CD4-positive, alpha-beta T cell (primary cell): ENCODE data around the gene FAM3D. TPM values are rescaled to one million over a fixed set of nuclear protein-coding genes. Genes with fewer than 3 reads are reported as not detected.
A peak's percentile ranks its signal among the peaks of the same experiment; 100 is the strongest.

Source experiments
- ATAC-seq: fragments of 200-7000 bp; cut with Tn5 transposase; one replicate; pipeline ENCODE4 v1.10.0; 2022; ENCODE audit warnings: mild to moderate bottlenecking; ENCODE audit not compliant: poor library complexity
- CTCF ChIA-PET: fragments of 350-600 bp; sonication (Branson Sonifier 250); formaldehyde crosslinking; loops from one replicate; lab custom pipeline; 2021; ENCODE audit warnings: antibody characterized with exemption, inconsistent platforms; lab: Charles Lee
- POLR2A ChIA-PET: fragments of 350-600 bp; sonication (Branson Sonifier 250); formaldehyde crosslinking; loops from one replicate; lab custom pipeline; 2021; ENCODE audit warnings: antibody characterized with exemption, inconsistent platforms; lab: Charles Lee
- DNase-seq, 14 experiments: peaks; one replicate each; pipeline ENCODE4 v3.0.0-alpha.2; 2013 to 2020; ENCODE audit warnings: mixed read lengths in 2 of 14
- H3K27ac ChIP-seq, 2 donors: one replicate each; pipeline versions ENCODE4 v1.5.1 to v1.7.0; 2013; ENCODE audit warnings: low read length in 2 of 2, low read depth in 1 of 2, mild to moderate bottlenecking in 1 of 2
- H3K27me3 ChIP-seq, 2 experiments: 1 replicate in 1 of 2; 2 replicates in 1 of 2; pipeline versions ENCODE4 v1.6.1 to v1.7.0; 2013; ENCODE audit warnings: low read length in 2 of 2, control low read depth in 1 of 2, mild to moderate bottlenecking in 1 of 2, moderate library complexity in 1 of 2; ENCODE audit not compliant: insufficient read depth in 2 of 2, control insufficient read depth in 1 of 2
- H3K36me3 ChIP-seq: one replicate; pipeline ENCODE4 v1.6.1; 2013; ENCODE audit warnings: low read length, control low read depth; ENCODE audit not compliant: insufficient read depth
- H3K4me1 ChIP-seq: one replicate; pipeline ENCODE4 v1.6.1; 2013; ENCODE audit warnings: low read length, control low read depth; ENCODE audit not compliant: insufficient read depth
- H3K4me3 ChIP-seq: one replicate; pipeline ENCODE4 v1.5.1; 2013; ENCODE audit warnings: mild to moderate bottlenecking, low read length, moderate library complexity
- H3K9me3 ChIP-seq, 2 experiments: 1 replicate in 1 of 2; 2 replicates in 1 of 2; pipeline versions ENCODE4 v1.6.1 to v1.7.0; 2013; ENCODE audit warnings: low read length in 2 of 2, mild to moderate bottlenecking in 2 of 2, control low read depth in 1 of 2, moderate library complexity in 1 of 2; ENCODE audit not compliant: control insufficient read depth in 1 of 2, insufficient read depth in 1 of 2
- H3K27ac Mint-ChIP-seq: one replicate; pipeline ENCODE4 v1.8.0; 2020; ENCODE audit warnings: mixed read lengths
- H3K27me3 Mint-ChIP-seq: one replicate; pipeline ENCODE4 v1.8.0; 2021; ENCODE audit warnings: mixed read lengths
- H3K36me3 Mint-ChIP-seq: one replicate; pipeline ENCODE4 v1.8.0; 2021; ENCODE audit warnings: low read depth, mixed read lengths
- H3K4me1 Mint-ChIP-seq: one replicate; pipeline ENCODE4 v1.8.0; 2021; ENCODE audit warnings: low read depth, mixed read lengths
- H3K4me3 Mint-ChIP-seq: one replicate; pipeline ENCODE4 v1.8.0; 2020; ENCODE audit warnings: mild to moderate bottlenecking, mixed read lengths
- H3K9me3 Mint-ChIP-seq: one replicate; pipeline ENCODE4 v1.8.0; 2020; ENCODE audit warnings: mixed read lengths
- intact Hi-C, 2 experiments: fragments of 100-400 bp; cut with DNase I in 1 of 2; cut with micrococcal nuclease in 1 of 2; formaldehyde crosslinking; loops; one replicate each; pipeline versions ENCODE4 v1.15.1 to v1.9.0; 2023 to 2025; cut with DNase I, micrococcal nuclease
- total RNA-seq, 174 experiments: library from RNA in 2 of 174; stranded (reverse) in 2 of 174; gene quantifications; one replicate each; pipeline ENCODE4 v1.2.3 and lab custom pipeline; 2021 to 2026
- TF ChIP-seq, protein P1 (sequence below): fragments of 200-600 bp; IDR thresholded peaks from one replicate; pipeline ENCODE4 v1.8.0; 2022; ENCODE audit warnings: antibody characterized with exemption, mild to moderate bottlenecking

The FAM3D gene
- total RNA-seq, 2 experiments from 2014 or later = not detected

DNA sequence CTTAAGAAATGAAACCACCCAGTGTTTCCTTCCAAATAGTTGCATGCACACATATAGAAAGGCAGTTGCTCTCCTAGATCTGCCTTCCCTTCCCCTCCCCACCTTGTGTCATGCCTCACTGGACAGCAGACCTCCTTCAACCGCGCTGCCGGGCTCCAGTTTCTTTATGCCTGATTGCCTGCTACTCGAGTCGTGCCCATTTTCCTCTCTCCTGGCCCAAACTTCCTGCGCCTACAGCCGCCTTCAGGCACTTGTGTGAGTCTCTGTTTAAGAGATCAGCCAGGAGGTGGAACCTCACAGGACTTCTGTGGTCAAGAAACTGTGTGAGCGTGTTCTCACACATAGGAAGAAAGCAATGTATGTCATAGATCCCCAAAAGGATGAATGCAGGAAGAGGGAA lies 80.6 kb downstream of the FAM3D start:
- no peaks in the 10 kb centered on the region for H3K36me3 Mint-ChIP-seq
- H3K4me3 Mint-ChIP-seq = peak overlapping the region; percentile 89
- H3K4me1 Mint-ChIP-seq = peaks cover 18% of the 10 kb centered on the region
- Histone ChIP-seq H3K27me3 (peaks cover 36 to 38% of the 10 kb centered on the region in 2 experiments), H3K27ac (no peak overlapping the region), H3K4me1 (peaks cover 9% of the 10 kb centered on the region), H3K9me3 (peaks cover 0 to 6% of the 10 kb centered on the region in 2 experiments), H3K4me3 (no peak overlapping the region), H3K36me3 (no peaks in the 10 kb centered on the region)
- ChIA-PET POLR2A (no interaction called here), CTCF (no interaction called here)
- intact Hi-C loops = no loop called here
- H3K27me3 Mint-ChIP-seq = peaks cover 66% of the 10 kb centered on the region
- no peak for DNase-seq
- ATAC-seq = no peak
- no peaks in the 10 kb centered on the region for H3K9me3 Mint-ChIP-seq
- H3K27ac Mint-ChIP-seq = no peak overlapping the region
- TF ChIP-seq, protein P1, sequence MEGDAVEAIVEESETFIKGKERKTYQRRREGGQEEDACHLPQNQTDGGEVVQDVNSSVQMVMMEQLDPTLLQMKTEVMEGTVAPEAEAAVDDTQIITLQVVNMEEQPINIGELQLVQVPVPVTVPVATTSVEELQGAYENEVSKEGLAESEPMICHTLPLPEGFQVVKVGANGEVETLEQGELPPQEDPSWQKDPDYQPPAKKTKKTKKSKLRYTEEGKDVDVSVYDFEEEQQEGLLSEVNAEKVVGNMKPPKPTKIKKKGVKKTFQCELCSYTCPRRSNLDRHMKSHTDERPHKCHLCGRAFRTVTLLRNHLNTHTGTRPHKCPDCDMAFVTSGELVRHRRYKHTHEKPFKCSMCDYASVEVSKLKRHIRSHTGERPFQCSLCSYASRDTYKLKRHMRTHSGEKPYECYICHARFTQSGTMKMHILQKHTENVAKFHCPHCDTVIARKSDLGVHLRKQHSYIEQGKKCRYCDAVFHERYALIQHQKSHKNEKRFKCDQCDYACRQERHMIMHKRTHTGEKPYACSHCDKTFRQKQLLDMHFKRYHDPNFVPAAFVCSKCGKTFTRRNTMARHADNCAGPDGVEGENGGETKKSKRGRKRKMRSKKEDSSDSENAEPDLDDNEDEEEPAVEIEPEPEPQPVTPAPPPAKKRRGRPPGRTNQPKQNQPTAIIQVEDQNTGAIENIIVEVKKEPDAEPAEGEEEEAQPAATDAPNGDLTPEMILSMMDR = no peak

DNA sequence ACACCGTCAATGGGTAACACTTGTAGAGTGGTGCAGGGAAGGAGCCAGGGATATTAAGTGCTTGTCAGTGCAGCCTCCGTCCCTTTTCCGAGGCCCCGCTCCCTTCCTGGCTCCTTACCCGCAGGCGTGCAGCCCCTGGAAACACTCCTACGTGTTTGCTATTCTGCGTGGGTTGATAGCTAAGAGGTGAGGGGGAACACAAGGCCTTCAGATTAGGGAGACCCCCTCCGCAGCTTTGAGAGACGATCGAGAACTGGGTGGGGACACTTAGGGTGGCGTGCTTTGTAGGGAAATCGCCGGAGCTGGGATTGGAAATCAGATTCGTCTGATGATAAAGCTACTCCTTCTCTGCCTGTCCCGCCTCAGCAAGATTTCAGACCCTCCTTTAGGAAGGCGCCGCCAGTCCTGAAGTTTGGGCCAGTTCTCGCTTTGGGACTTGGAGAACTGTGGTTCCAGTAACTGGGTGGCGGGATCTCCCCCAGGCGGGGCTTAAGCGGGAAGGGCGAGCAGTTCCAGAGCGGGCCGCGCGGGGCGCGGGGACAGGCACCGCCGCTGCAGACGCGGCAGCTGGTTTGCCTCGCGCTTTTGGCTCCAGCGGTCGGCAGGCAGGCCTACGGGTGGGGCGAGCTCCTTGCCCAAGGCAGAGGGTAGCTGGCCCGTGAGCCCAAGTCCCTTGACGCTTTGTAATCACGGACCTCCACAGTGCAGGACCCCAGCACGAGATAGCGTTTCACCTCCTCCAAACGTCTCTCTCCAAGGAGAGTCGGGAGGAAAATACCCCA lies 81.4 kb downstream of the FAM3D start:
- DNase-seq = peak in 13 of 14 experiments; percentile 18 to 65 (median 42)
- intact Hi-C loops = no loop called here
- ChIA-PET POLR2A (no interaction called here), CTCF (no interaction called here)
- TF ChIP-seq, protein P1 = peak; percentile 35
- Mint-ChIP-seq H3K4me1 (peaks cover 18% of the 10 kb centered on the region), H3K9me3 (no peaks in the 10 kb centered on the region), H3K36me3 (no peaks in the 10 kb centered on the region), H3K27me3 (peaks cover 64% of the 10 kb centered on the region), H3K4me3 (peak overlapping the region; percentile 89), H3K27ac (no peak overlapping the region)
- Histone ChIP-seq H3K36me3 (no peaks in the 10 kb centered on the region), H3K4me1 (peaks cover 9% of the 10 kb centered on the region), H3K27ac (no peak overlapping the region), H3K27me3 (peaks cover 36 to 38% of the 10 kb centered on the region in 2 experiments), H3K4me3 (peak overlapping the region; percentile 66), H3K9me3 (peaks cover 0 to 6% of the 10 kb centered on the region in 2 experiments)
- ATAC-seq = peak; percentile 81

DNA sequence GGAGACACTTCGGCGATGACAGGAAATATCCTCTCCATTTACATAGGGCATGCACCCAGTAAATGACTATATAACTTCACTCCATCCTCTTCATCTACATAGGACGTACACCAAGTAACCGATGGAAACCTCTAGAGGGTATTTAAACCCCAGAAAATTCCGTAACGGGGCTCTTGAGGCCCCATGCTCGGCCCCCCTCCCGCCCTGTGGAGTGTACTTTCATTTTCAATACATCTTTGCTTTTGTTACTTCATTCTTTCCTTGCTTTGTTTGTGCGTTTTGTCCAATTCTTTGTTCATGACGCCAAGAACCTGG lies 81.9 kb downstream of the FAM3D start:
- ChIA-PET CTCF (no interaction called here), POLR2A (no interaction called here)
- ATAC-seq (no peak), DNase-seq (no peak)
- peaks cover 9% of the 10 kb centered on the region for H3K4me1 ChIP-seq
- Mint-ChIP-seq H3K27ac (no peak overlapping the region), H3K4me3 (peak overlapping the region; percentile 89), H3K4me1 (peaks cover 18% of the 10 kb centered on the region), H3K36me3 (no peaks in the 10 kb centered on the region), H3K9me3 (no peaks in the 10 kb centered on the region), H3K27me3 (peaks cover 59% of the 10 kb centered on the region)
- peaks cover 0 to 6% of the 10 kb centered on the region in 2 experiments for H3K9me3 ChIP-seq
- peak overlapping the region; percentile 66 for H3K4me3 ChIP-seq
- TF ChIP-seq, protein P1 = no peak
- H3K36me3 ChIP-seq = no peaks in the 10 kb centered on the region
- H3K27me3 ChIP-seq = peaks cover 36 to 38% of the 10 kb centered on the region in 2 experiments
- no peak overlapping the region for H3K27ac ChIP-seq
- intact Hi-C loops = no loop called here

Other genes starting within 250 kb of the FAM3D start
- gene PDHB, start 232.9 kb downstream of the FAM3D start, total RNA-seq = 10 to 100 TPM; 31.1 to 31.5 TPM
- 1 to 10 TPM; 3.8 to 5.0 TPM for gene KCTD6, start 174.7 kb downstream of the FAM3D start, total RNA-seq
- not detected for gene ACOX2, start 129.6 kb downstream of the FAM3D start, total RNA-seq
- gene FAM107A, start 89.4 kb downstream of the FAM3D start, total RNA-seq = not detected